GM18867 (cell line): Measurements from ENCODE around the gene TRAF4.
"Not testable (repeated sequence)": the region's sequence is repeated elsewhere in the genome, so short reads cannot be mapped to it uniquely, and the experiment has no call there.

Experiments used
- ATAC-seq: cut with Tn5 transposase; IDR thresholded peaks from one replicate; pipeline ENCODE4 v1.9.1; 2021; ENCODE audit warnings: mild to moderate bottlenecking, moderate library complexity; ENCODE audit not compliant: unreplicated experiment

TRAF4 gene

GRCh38 chr17:28777178-28777577 is 33.4 kb downstream of the TRAF4 start:
- no peak for ATAC-seq

- not testable (repeated sequence) for ATAC-seq
Measured at GRCh38 chr17:28779601-28780000, 35.8 kb downstream of the TRAF4 start.

GRCh38 chr17:28783161-28783560 is 39.4 kb downstream of the TRAF4 start:
- ATAC-seq, result no peak

GRCh38 chr17:28788100-28788499 is 44.3 kb downstream of the TRAF4 start:
- no peak for ATAC-seq

- ATAC-seq, result no peak
Measured at GRCh38 chr17:28792877-28793661, 49.3 kb downstream of the TRAF4 start.

GRCh38 chr17:28794846-28795441 is 51.1 kb downstream of the TRAF4 start:
- ATAC-seq, result not testable (repeated sequence)

GRCh38 chr17:28796062-28796461 is 52.3 kb downstream of the TRAF4 start:
- no peak for ATAC-seq
